MM.1S (cell line): ENCODE results near the gene ZNF451.

Experiments used
- CTCF ChIP-seq: fragments of 300-600 bp; sonication (generic); IDR thresholded peaks from 2 replicates; pipeline ENCODE4 v1.5.1; 2016; ENCODE audit warnings: antibody characterized with exemption, low read length, mixed read lengths
- EZH2 ChIP-seq: fragments of 300-600 bp; sonication (generic); optimal IDR thresholded peaks from 2 replicates; pipeline ENCODE3; 2017; ENCODE audit warnings: low read depth, mild to moderate bottlenecking, antibody characterized with exemption, low read length, mixed read lengths
- EZH2phosphoT487 ChIP-seq: fragments of 300-600 bp; sonication (generic); IDR thresholded peaks from 2 replicates; pipeline ENCODE4 v1.6.1; 2018; ENCODE audit warnings: antibody characterized with exemption, low read length

GRCh38 chr6:57075092-57075491 is 14.9 kb upstream of the ZNF451 start:
- 0 out of 2 replicates have a peak, but pooled peaks have one; percentile 6 for TF ChIP-seq CTCF
- TF ChIP-seq EZH2: no peak
- TF ChIP-seq EZH2phosphoT487: no peak
